HepG2 (cell line): ENCODE measurements around the gene RPS6KC1. TPM values are rescaled to one million over a fixed set of nuclear protein-coding genes. Genes with fewer than 3 reads are reported as not detected.

Experiments
- ATAC-seq: fragments of 200-7000 bp; cut with Tn5 transposase; 3 replicates; pipeline ENCODE4 v1.9.1; 2020; ENCODE audit warnings: mild to moderate bottlenecking, moderate library complexity
- BruUV-seq: library from RNA; stranded (reverse); fragments of 400-500 nt; replicated peaks from 2 replicates; lab custom pipeline; 2021; lab: Mats Ljungman, UMichigan
- CTCF ChIA-PET: fragments of 300-600 bp; formaldehyde crosslinking; extraction: SDS; loops from one replicate; lab custom pipeline; 2021; ENCODE audit warnings: low total read pairs, inconsistent platforms, low intra/inter-chr PET ratio; lab: Yijun Ruan, JAX
- POLR2A ChIA-PET: fragments of 350-600 bp; sonication (Branson Sonifier 250); formaldehyde crosslinking; loops from one replicate; lab custom pipeline; 2020; ENCODE audit warnings: antibody characterized with exemption, inconsistent platforms; lab: Yijun Ruan, JAX
- DNase-seq: peaks from one replicate; pipeline ENCODE4 v3.0.0-alpha.2; 2015; ENCODE audit warnings: low spot score
- FAIRE-seq: peaks from 3 replicates; lab custom pipeline; 2011; peaks lifted over from hg19 to GRCh38; lab: Jason Lieb, UNC
- H2AFZ ChIP-seq: one replicate; pipeline ENCODE4 v1.6.1; 2011; ENCODE audit warnings: low read length, inconsistent platforms
- H3K27ac ChIP-seq: fragments of 300-600 bp; 3 replicates; pipeline ENCODE4 v1.8.0; 2011; ENCODE audit warnings: mixed run types, mild to moderate bottlenecking, mixed read lengths, low read length, inconsistent platforms; ENCODE audit not compliant: insufficient read depth; ENCODE audit errors: extremely low read length
- H3K27me3 ChIP-seq, 2 experiments: fragments of 200-600 bp in 1 of 2; 2 replicates in 1 of 2; 3 replicates in 1 of 2; pipeline versions ENCODE4 v1.6.0 to v1.8.0; 2011; ENCODE audit warnings: low read length in 2 of 2, mild to moderate bottlenecking in 2 of 2, moderate library complexity in 2 of 2, inconsistent platforms in 1 of 2; ENCODE audit not compliant: insufficient read depth in 2 of 2, control insufficient read depth in 1 of 2
- H3K36me3 ChIP-seq, 2 experiments: fragments of 200-600 bp in 1 of 2; replicated peaks in 1 of 2; 2 replicates in 1 of 2; 3 replicates in 1 of 2; pipeline versions ENCODE4 v1.5.1 to v1.8.0; 2011; ENCODE audit warnings: low read length in 2 of 2, inconsistent platforms in 1 of 2; ENCODE audit not compliant: insufficient read depth in 2 of 2, control insufficient read depth in 1 of 2
- H3K4me1 ChIP-seq: 2 replicates; pipeline ENCODE4 v1.5.1; 2012; ENCODE audit warnings: low read length, inconsistent platforms; ENCODE audit not compliant: insufficient read depth
- H3K4me2 ChIP-seq: 2 replicates; pipeline ENCODE4 v1.6.0; 2011; ENCODE audit warnings: low read depth, low read length, inconsistent platforms
- H3K4me3 ChIP-seq, 3 experiments: fragments of 200-600 bp in 1 of 3; sonication (generic), shearing (Covaris generic) in 1 of 3; replicated peaks in 1 of 3; 2 replicates each; pipeline ENCODE4 v1.5.1; 2011 to 2016; ENCODE audit warnings: low read length in 3 of 3, inconsistent platforms in 2 of 3, low read depth in 2 of 3, mild to moderate bottlenecking in 2 of 3, control low read depth in 1 of 3, mixed read lengths in 1 of 3; ENCODE audit not compliant: insufficient read depth in 1 of 3
- H3K79me2 ChIP-seq: one replicate; pipeline ENCODE4 v1.6.1; 2011; ENCODE audit warnings: low read length, inconsistent platforms; ENCODE audit not compliant: insufficient read depth
- H3K9ac ChIP-seq: 2 replicates; pipeline ENCODE4 v1.6.0; 2011; ENCODE audit warnings: mild to moderate bottlenecking, low read depth, low read length, inconsistent platforms; ENCODE audit not compliant: insufficient read depth
- H3K9me3 ChIP-seq: 2 replicates; pipeline ENCODE4 v1.5.1; 2012; ENCODE audit warnings: mild to moderate bottlenecking, low read length
- H4K20me1 ChIP-seq: 2 replicates; pipeline ENCODE4 v1.6.0; 2011; ENCODE audit warnings: inconsistent platforms, mild to moderate bottlenecking, low read length, moderate library complexity; ENCODE audit not compliant: insufficient read depth
- AKAP8 ChIP-seq: sonication (generic); formaldehyde crosslinking; IDR thresholded peaks from 2 replicates; pipeline ENCODE4 v1.5.1; 2020; ENCODE audit warnings: mild to moderate bottlenecking, missing genetic modification reagents
- ETV6 ChIP-seq: sonication (generic); formaldehyde crosslinking; conservative IDR thresholded peaks from 2 replicates; pipeline ENCODE4 v1.4.0; 2020; ENCODE audit warnings: missing genetic modification reagents
- GABPA ChIP-seq, 2 experiments: IDR thresholded peaks; 2 replicates each; pipeline ENCODE4 v1.6.1; 2011 to 2016; ENCODE audit warnings: low read depth in 2 of 2, low read length in 1 of 2, missing biosample characterization in 1 of 2, missing genetic modification characterization in 1 of 2
- NFE2L2 ChIP-seq: fragments of 150-350 bp; IDR thresholded peaks from 2 replicates; pipeline ENCODE4 v1.6.1; 2014; ENCODE audit warnings: low read length
- PAF1 ChIP-seq: IDR thresholded peaks from 2 replicates; pipeline ENCODE4 v1.6.1; 2016; ENCODE audit warnings: missing genetic modification reagents, missing compliant biosample characterization
- RARA ChIP-seq: IDR thresholded peaks from 2 replicates; pipeline ENCODE4 v1.6.1; 2016; ENCODE audit warnings: missing genetic modification reagents, missing compliant biosample characterization
- ZFP62 ChIP-seq: sonication (generic); formaldehyde crosslinking; IDR thresholded peaks from 2 replicates; pipeline ENCODE4 v1.4.0; 2020; ENCODE audit warnings: missing genetic modification reagents
- ZMAT5 ChIP-seq: sonication (generic); formaldehyde crosslinking; IDR thresholded peaks from 2 replicates; pipeline ENCODE4 v1.5.0; 2020; ENCODE audit warnings: mild to moderate bottlenecking, low read depth, missing genetic modification reagents, borderline replicate concordance
- ZNF619 ChIP-seq: sonication (generic); formaldehyde crosslinking; IDR thresholded peaks from 2 replicates; pipeline ENCODE4 v1.4.0; 2020; ENCODE audit warnings: mild to moderate bottlenecking, missing genetic modification reagents
- ZNF788 ChIP-seq: sonication (generic); formaldehyde crosslinking; IDR thresholded peaks from 2 replicates; pipeline ENCODE4 v1.5.0; 2020; ENCODE audit warnings: mild to moderate bottlenecking, missing genetic modification reagents, borderline replicate concordance
- WGBS: methylation state at CpG from one replicate; pipeline ENCODE4 v1.1.6; 2017; ENCODE audit warnings: low lambda C conversion rate; 5-methylcytosine and 5-hydroxymethylcytosine counted together
- in situ Hi-C: cut with HindIII; loops from 2 replicates; pipeline ENCODE4 v1.10.0; 2017; ENCODE audit warnings: low pct_unique_long_range_greater_than_20kb; ENCODE audit not compliant: extremely low pct_ligation_motif_present
- intact Hi-C: fragments of 100-400 bp; cut with micrococcal nuclease; formaldehyde crosslinking; loops from one replicate; pipeline ENCODE4 v1.10.0; 2022; ENCODE audit not compliant: unreplicated experiment
- polyA plus RNA-seq, 8 experiments: library from polyadenylated mRNA; depleted of rRNA in 3 of 8; stranded (reverse) in 7 of 8; unstranded in 1 of 8; fragments of >200 nt; fragmentation: Illumina TruSeq in 4 of 8; extraction: Trizol in 4 of 8; gene quantifications; 2 replicates each; pipeline versions ENCODE4 v1.2.1 to v1.2.3, GENCODE V29; 2011 to 2016; ENCODE audit warnings: low read depth in 4 of 8, missing spikeins in 1 of 8, mixed read lengths in 1 of 8; ENCODE audit not compliant: insufficient read depth in 1 of 8
- total RNA-seq, 5 experiments: library from RNA; depleted of rRNA; stranded (reverse); fragments of >200 nt; fragmentation: Illumina TruSeq; extraction: Trizol; gene quantifications; 2 replicates each; pipeline ENCODE4 v1.2.3, GENCODE V29; 2016; ENCODE audit warnings: low read depth in 1 of 5

RPS6KC1 gene
- total and polyA plus RNA-seq, 2 of the 13 experiments (the other 11 are each of a cell fraction or from before 2014, with no cell fraction given), result 11.0 to 25.2 TPM

GRCh38 chr1:213292614-213293013 is 241.6 kb downstream of the RPS6KC1 start (continued):
- TF ChIP-seq ZNF788 (CRISPR knock-in tag) (no peak), ETV6 (no peak)
- TF ChIP-seq, all 625 proteins: peak for 0

- POLR2A ChIA-PET, result no interaction called here
- Histone ChIP-seq H3K36me3 (no peaks in the 10 kb centered on the region), H2AFZ (no peak overlapping the region), H3K4me2 (no peak overlapping the region), H3K9me3 (no peaks in the 10 kb centered on the region), H3K4me1 (0 out of 2 replicates have a peak, but pooled peaks cover 8% of the 10 kb centered on the region), H3K27ac (no peak overlapping the region), H3K4me3 (no peak overlapping the region), H3K79me2 (no peaks in the 10 kb centered on the region), H4K20me1 (no peaks in the 10 kb centered on the region), H3K9ac (no peak overlapping the region), H3K27me3 (no peaks in the 10 kb centered on the region; a peak in 1 of 5 replicates)
- in situ Hi-C loops, result no loop called here
- WGBS, result 96% methylated on average over 1 of the region's 1 CpG
- TF ChIP-seq ZFP62, result no peak
- TF ChIP-seq NFE2L2, result peak; percentile 44; the same call in 1 of the 2 replicates
- no TSS peak for BruUV-seq
- CTCF ChIA-PET, result no interaction called here
- DNase-seq (no peak), ATAC-seq (no peak), FAIRE-seq (no peak)
- intact Hi-C loops, result no loop called here
Measured at GRCh38 chr1:213295860-213296259, 244.8 kb downstream of the RPS6KC1 start.

GRCh38 chr1:213296558-213296957 is 245.5 kb downstream of the RPS6KC1 start:
- intact Hi-C loops, result no loop called here
- ATAC-seq (no peak), DNase-seq (no peak), FAIRE-seq (no peak)
- H3K4me1 ChIP-seq, result 0 out of 2 replicates have a peak, but pooled peaks cover 8% of the 10 kb centered on the region
- no TSS peak for BruUV-seq
- no peak overlapping the region for H3K4me2 ChIP-seq
- in situ Hi-C loops, result no loop called here
- H4K20me1 ChIP-seq, result no peaks in the 10 kb centered on the region
- H3K4me3 ChIP-seq, result no peak overlapping the region
- no peaks in the 10 kb centered on the region for H3K79me2 ChIP-seq
- CTCF ChIA-PET, result no interaction called here
- H3K27me3 ChIP-seq, result no peaks in the 10 kb centered on the region; a peak in 1 of 5 replicates
- H3K36me3 ChIP-seq, result no peaks in the 10 kb centered on the region
- no peak overlapping the region for H3K27ac ChIP-seq
- POLR2A ChIA-PET, result no interaction called here
- no peaks in the 10 kb centered on the region for H3K9me3 ChIP-seq
- H2AFZ ChIP-seq, result no peak overlapping the region
- no peak overlapping the region for H3K9ac ChIP-seq
- TF ChIP-seq GABPA (IDR thresholded peaks at IDR 0.05; ENCODE audit: low read depth, low read length) (no peak), GABPA (CRISPR knock-in tag; IDR thresholded peaks at IDR 0.05; ENCODE audit: low read depth) (no peak), RARA (CRISPR knock-in tag) (peak; percentile 20; the same call in 1 of the 2 replicates), ZMAT5 (CRISPR knock-in tag) (no peak), PAF1 (CRISPR knock-in tag) (no peak), AKAP8 (no peak), ZNF619 (CRISPR knock-in tag) (no peak)
